NCI-H446 treated with DMSO at 0.1 percent for 48 hours (cell line): ENCODE results near the gene CUX1.
A peak's percentile ranks its signal among the peaks of the same experiment; 100 is the strongest.

ENCODE experiments used
- DNase-seq: peaks from one replicate; lab custom pipeline; 2025; lab: John Stamatoyannopoulos, UW

Gene CUX1

DNA sequence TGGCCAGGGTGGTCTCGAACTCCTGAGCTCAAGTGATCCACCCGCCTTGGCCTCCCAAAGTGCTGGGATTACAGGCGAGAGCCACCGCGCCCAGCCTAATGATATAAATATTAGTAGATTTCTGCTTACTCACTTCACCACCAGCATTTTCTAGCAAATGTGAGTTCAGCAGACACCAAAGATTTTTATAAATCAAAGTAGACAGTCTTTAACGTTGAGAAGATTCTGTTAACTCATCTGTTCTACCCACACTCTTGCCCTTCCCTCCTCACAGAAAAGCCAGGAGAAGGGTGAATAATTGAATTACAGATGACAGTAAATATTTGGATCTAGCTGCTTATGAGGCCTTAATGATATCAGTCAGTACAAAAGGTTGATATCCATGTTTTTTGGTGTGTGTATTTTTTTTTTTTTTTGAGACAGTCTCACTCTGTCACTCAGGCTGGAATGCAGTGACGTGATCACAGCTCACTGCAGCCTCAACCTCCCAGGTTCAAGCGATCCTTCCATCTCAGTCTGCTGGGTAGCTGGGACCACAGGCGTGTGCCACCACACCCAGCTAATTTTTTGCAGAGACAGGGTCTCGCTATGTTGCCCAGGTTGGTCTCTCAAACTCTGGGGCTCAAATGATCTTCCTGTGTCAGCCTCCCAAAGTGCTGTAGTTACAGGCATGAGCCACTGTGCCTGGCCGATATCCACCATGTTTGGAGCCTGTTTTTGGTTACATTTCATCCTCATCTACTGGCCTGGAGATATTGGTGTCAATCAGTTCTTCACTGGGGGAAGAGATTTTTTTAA, 120.5 kb downstream of the CUX1 start:
- DNase-seq, result no peak

- no peak for DNase-seq
Observed at GRCh38 chr7:101939136-101939695, 121.8 kb downstream of the CUX1 start.

DNA sequence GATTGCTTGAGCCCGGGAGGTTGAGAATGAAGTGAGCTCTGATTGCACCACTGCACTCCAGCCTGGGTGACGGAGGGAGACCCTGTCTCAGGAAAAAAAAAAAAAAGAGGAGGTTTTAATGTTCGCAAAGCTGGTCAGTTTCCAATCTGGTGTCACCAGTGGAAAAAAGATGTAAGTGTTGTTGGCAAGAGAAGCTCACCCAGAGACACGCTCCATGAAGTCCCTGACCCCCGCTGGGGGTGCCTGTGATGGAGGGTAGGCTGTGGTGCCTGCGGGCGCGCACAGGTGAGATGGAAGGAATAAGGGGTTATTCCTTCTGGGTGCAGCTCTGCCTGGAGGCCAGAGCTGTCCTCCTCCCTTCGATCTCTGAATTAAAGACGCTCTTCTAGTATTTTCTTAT, 122.7 kb downstream of the CUX1 start:
- no peak for DNase-seq

DNA sequence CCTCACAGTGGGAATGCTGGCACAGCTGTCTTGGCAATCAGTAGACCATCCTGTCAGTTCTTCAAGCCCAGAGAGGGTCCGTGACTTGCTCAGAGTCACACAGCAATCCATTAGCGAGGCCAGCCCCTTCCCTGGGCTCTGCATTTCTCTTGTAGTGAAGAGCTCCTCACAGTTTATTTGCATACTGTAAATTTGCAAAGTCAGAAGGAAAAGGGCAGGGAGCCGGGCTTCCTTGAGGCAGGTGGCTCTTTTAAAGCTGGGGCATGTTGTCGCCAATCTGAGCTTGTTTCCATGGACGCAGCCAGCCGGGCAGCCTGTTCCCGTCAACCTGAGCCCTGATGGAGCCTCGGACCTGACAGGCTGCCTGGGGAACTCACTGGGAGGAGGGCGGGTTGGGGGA, 123.4 kb downstream of the CUX1 start:
- no peak for DNase-seq

- DNase-seq, result no peak
Observed at GRCh38 chr7:101941481-101942383, 124.3 kb downstream of the CUX1 start.

DNA sequence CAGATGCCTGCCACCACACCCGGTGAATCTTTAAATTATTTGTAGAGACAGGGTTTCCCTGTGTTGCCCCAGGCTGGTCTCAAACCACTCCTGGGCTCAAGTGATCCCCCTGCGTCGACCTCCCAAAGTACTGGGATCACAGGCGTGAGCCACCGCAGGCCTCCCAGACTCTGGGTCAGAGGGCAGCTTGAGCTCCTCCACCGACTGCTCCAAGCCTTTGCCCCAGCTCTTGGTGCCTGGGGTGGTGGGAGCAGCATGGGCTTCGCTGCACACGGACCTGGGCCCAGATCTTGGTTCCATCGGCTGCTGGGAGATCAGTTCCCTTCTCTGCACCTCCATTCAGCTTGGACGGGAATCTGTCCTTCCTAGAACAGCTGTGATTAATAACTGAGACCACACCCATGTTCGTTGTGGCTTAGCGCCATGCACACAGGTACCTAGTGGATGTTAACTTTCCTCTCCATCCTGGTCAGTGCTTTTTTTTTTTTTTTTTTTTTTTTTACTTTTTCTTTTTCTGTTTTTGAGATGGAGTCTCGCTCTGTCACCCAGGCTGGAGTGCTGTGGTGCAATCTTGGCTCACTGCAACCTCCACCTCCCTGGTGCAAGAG, 125.3 kb downstream of the CUX1 start:
- no peak for DNase-seq

GRCh38 chr7:101943306-101943705, 125.9 kb downstream of the CUX1 start:
- DNase-seq, result no peak

- DNase-seq, result no peak
Observed at GRCh38 chr7:101943889-101944600, 126.6 kb downstream of the CUX1 start.

DNA sequence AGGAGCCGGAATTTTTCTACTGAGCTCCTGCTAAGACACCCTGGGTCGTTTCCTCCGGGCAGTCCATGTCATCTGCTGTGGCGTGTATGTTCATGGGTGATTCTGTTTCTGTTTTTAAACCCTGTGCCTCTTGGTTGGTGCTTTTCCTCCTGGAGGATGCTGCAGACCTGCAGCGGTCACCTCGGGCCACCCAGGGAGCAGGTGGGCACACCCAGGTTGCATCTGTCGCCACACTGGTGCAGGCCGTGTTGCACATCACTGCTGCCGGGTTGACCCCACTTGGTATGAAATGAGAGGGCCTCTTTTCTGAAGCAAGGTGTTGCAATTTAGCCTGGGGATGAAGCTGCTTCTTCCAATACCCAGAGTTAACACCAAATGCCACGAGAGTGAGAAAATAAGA, 127.2 kb downstream of the CUX1 start:
- no peak for DNase-seq

GRCh38 chr7:101945034-101945758, 127.8 kb downstream of the CUX1 start:
- DNase-seq, result no peak

- peak; percentile 64 for DNase-seq
Observed at GRCh38 chr7:101947899-101948298, 130.5 kb downstream of the CUX1 start.

DNA sequence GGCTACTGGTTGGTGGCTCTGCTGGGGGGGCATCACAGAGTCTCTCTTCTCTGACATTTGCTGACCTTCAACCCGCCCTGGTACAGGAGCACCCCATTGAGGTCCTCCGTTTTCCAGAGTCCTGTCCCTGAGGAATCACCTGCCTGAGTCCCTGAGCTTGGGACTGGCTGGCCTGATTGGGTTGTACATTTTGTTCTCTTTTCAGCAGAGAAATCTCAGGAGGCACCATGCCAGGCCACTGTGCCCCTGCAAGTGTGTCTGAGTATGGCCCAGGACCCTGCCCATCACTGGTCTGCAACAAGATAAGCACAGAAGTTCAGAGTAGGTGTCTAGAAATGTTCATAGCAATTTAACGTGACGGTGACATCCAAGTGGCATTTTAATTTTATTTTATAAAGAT, 131.2 kb downstream of the CUX1 start:
- no peak for DNase-seq

- DNase-seq, result peak; percentile 1
Observed at GRCh38 chr7:101950450-101951119, 133.2 kb downstream of the CUX1 start.

- DNase-seq, result no peak
Observed at GRCh38 chr7:101951757-101952156, 134.3 kb downstream of the CUX1 start.

DNA sequence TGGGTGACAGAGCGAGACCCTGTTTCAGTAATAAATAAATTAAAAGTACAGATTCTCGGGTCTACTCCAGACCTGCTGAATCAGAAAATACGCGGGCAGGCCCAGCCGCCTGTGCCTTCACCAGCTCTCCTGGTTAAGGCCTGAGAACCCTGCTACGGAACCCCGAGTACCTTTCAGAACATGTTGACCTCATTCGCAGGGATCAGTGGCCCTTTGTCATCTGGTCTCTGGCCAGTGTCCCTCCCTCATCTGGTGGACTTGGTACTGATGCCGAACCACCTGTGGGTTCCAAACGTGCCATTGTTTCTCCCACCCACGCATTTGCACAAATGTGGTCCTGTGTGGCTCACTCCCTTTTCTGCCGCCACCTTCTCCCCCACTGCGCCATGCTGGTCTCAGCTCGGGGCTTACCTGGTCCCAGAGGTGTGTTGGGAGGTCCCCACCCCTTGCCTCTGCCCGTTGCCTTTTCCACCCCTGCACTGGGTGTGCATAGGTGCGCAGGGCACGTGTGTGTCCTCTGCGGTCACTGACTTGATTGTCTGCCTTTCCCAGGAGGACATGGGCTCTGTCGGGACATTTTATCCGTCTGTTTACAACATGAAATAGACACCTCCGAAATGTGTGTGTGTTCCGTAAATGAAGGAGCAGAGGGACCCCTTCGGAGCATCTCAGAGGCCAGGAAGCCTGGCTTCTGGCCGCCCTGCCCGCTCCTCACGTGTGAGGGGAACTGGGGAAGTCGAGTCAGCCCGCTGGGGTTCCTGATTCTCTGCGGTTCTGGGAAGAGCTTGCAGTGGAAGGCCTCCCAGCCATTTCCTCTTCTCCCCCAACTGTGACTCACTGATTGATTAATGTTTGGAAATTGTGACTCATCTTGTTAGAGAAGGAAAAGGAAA, 135.2 kb downstream of the CUX1 start:
- no peak for DNase-seq

DNA sequence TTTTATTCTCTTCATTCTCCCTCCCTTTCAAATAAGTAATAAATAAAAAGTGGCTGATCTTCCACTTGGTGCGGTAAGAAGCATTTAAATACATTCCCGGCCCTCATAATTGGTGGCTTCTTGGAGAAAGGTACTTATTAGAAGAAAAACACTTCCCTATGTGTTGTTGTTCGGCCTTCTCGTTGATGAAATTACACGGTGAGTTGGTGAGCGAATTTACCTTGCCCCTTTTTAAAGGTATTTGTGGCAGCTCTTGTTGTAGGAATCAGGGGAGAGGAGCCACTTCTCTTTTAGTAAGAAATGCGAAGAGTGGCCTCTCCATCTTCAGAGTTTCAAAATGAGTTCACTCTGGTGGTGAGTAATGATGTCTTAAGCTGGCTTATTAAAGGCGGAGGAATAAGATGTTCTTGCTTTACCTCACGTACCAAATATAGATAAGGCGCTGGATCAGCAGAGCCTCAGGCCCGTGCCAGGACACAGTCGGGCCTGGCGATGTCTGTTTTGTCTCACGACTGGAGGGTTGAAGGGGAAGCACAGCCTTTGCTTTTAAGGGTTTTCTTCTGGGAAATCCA, 135.9 kb downstream of the CUX1 start:
- no peak for DNase-seq

DNA sequence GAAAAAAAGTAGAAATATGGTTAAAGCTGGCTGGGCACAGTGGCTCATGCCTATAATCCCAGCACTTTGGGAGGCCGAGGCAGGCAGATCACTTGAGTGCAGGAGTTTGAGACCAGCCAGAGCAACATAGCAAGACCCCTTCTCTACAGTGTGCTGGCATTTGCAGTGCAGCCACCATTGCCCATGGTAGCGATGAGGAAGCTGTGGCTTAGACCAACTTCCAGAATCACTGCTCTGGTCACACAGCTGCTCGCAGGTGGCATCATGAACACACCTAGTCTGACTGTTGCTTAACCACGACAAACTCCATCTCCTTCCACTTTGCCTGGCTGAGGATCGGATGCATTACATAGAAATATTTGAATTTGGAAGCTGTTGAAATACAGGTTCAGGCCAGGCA, 137.1 kb downstream of the CUX1 start:
- DNase-seq, result no peak

GRCh38 chr7:101956130-101956529, 138.7 kb downstream of the CUX1 start:
- no peak for DNase-seq
